Measurements from ENCODE around the gene CIDEA. TPM values are rescaled to one million over a fixed set of nuclear protein-coding genes. Genes with fewer than 3 reads are reported as not detected.
A peak's percentile ranks its signal among the peaks of the same experiment; 100 is the strongest.

Gene CIDEA
- total and polyA plus RNA-seq, 9 of the 15 experiments (the other 6 are each of a cell fraction or from before 2014, with no cell fraction given) = not detected

GRCh38 chr18:12271376-12272235 is 17.4 kb downstream of the CIDEA start (continued):
- TF ChIP-seq UBTF (IDR thresholded peaks at IDR 0.05; ENCODE audit: borderline replicate concordance in 1 of 2, low read depth in 2 of 2, low read length in 2 of 2) (peak; percentile 57 to 70; a peak in 2 of 4 replicates), ELK3 (CRISPR knock-in tag; IDR thresholded peaks at IDR 0.05) (no peak), MEIS2 (IDR thresholded peaks at IDR 0.05; ENCODE audit: partially characterized antibody) (no peak), CCNT2 (IDR thresholded peaks at IDR 0.05; ENCODE audit: borderline replicate concordance, extremely low read depth, insufficient read length, low read depth, low read length) (no peak), FOXO4 (CRISPR knock-in tag; IDR thresholded peaks at IDR 0.05) (no peak), RBM17 (IDR thresholded peaks at IDR 0.05; ENCODE audit: borderline replicate concordance, low read depth, low read length) (no peak), E2F1 (CRISPR knock-in tag; IDR thresholded peaks at IDR 0.05) (no peak), ZNF224 (CRISPR knock-in tag; IDR thresholded peaks at IDR 0.05) (no peak), ZNF274 (IDR thresholded peaks at IDR 0.05; ENCODE audit: borderline replicate concordance, low read depth, low read length) (no peak), ILK (tag; IDR thresholded peaks at IDR 0.05; ENCODE audit: borderline replicate concordance, low read depth) (no peak), ELF2 (CRISPR knock-in tag; IDR thresholded peaks at IDR 0.05) (no peak), ZNF778 (CRISPR knock-in tag; IDR thresholded peaks at IDR 0.05) (no peak), PATZ1 (CRISPR knock-in tag; IDR thresholded peaks at IDR 0.05; ENCODE audit: borderline replicate concordance) (no peak), CEBPG (CRISPR knock-in tag; IDR thresholded peaks at IDR 0.05) (no peak), CEBPG (tag; conservative IDR thresholded peaks at IDR 0.05 in 1 of 2, IDR thresholded peaks at IDR 0.05 in 1 of 2) (no peak), HDAC6 (IDR thresholded peaks at IDR 0.05; ENCODE audit: low read depth, low read length) (no peak), NFYB (IDR thresholded peaks at IDR 0.05; ENCODE audit: extremely low read depth, insufficient read length) (no peak), DNMT1 (IDR thresholded peaks at IDR 0.05) (no peak), ZNF77 (CRISPR knock-in tag; IDR thresholded peaks at IDR 0.05) (no peak)

Data from K562 (cell line).